Activated CD8-positive, alpha-beta memory T cell treated with anti-CD3 and anti-CD28 coated beads for 36 hours (primary cell): ENCODE results near the gene CST4. TPM values are rescaled to one million over a fixed set of nuclear protein-coding genes. Genes with fewer than 3 reads are reported as not detected.
"Not testable (repeated sequence)": the region's sequence is repeated elsewhere in the genome, so short reads cannot be mapped to it uniquely, and the experiment has no call there.

Experiments used
- CTCF ChIA-PET: fragments of 350-600 bp; sonication (Branson Sonifier 250); formaldehyde crosslinking; loops from one replicate; lab custom pipeline; 2021; ENCODE audit warnings: antibody characterized with exemption; lab: Charles Lee
- POLR2A ChIA-PET: fragments of 350-600 bp; sonication (Branson Sonifier 250); formaldehyde crosslinking; loops from one replicate; lab custom pipeline; 2021; ENCODE audit warnings: antibody characterized with exemption; lab: Charles Lee
- total RNA-seq, 2 experiments: library from RNA; stranded (reverse); gene quantifications; one replicate each; pipeline ENCODE4 v1.2.3, GENCODE V29; 2021

Gene CST4
- total RNA-seq, 2 experiments from 2014 or later: not detected

- CTCF ChIA-PET: no interaction called here
- POLR2A ChIA-PET: no interaction called here
Observed at GRCh38 chr20:23649242-23649641, 39.6 kb downstream of the CST4 start.

DNA sequence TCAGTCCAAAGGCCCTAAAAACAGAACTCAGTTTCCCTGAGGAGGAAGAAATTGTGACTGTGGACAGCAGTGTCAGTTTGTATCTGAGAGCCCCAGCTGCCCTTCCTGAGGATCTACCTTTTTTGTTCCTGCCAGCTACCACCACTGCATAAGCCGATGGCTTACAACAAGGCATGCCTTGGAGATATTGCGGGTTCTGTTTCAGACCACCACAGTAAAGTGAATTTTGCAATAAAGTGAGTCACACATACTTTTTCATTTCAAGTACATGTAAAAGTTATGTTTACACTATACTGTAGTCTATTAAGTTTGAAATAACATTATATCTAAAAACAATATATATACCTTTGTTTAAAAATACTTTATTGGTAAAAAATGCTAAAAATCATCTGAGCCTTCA is 41.5 kb downstream of the CST4 start:
- ChIA-PET POLR2A (no interaction called here), CTCF (no interaction called here)

GRCh38 chr20:23646106-23646873 is 42.5 kb downstream of the CST4 start:
- CTCF ChIA-PET: no interaction called here

DNA sequence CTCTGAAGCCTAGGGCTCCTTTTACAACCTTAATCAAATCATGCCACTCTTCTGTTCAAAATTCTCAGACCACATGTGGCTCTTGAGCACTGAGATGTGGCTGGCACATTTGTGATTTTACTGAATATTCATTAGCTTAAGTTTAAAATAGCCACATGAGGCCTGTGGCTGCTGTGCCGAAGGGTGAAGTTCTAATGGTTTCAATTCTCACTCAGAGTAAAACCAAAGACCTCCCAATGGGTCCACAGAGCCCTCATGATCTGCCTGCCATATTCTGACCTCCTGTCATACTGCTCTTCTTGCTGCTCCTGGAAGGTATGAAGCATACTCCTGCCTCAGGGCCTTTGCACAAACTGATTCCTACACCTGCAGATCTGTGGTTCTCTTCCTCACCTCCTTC is 43.3 kb downstream of the CST4 start:
- POLR2A ChIA-PET: no interaction called here
- CTCF ChIA-PET: no interaction called here

More at GRCh38 chr20:23646106-23646873, 42.5 kb downstream of the CST4 start:
- POLR2A ChIA-PET: no interaction called here

GRCh38 chr20:23644164-23644563 is 44.7 kb downstream of the CST4 start:
- ChIA-PET POLR2A (no interaction called here), CTCF (no interaction called here)

- POLR2A ChIA-PET: no interaction called here
- CTCF ChIA-PET: no interaction called here
Observed at GRCh38 chr20:23643659-23644058, 45.2 kb downstream of the CST4 start.

DNA sequence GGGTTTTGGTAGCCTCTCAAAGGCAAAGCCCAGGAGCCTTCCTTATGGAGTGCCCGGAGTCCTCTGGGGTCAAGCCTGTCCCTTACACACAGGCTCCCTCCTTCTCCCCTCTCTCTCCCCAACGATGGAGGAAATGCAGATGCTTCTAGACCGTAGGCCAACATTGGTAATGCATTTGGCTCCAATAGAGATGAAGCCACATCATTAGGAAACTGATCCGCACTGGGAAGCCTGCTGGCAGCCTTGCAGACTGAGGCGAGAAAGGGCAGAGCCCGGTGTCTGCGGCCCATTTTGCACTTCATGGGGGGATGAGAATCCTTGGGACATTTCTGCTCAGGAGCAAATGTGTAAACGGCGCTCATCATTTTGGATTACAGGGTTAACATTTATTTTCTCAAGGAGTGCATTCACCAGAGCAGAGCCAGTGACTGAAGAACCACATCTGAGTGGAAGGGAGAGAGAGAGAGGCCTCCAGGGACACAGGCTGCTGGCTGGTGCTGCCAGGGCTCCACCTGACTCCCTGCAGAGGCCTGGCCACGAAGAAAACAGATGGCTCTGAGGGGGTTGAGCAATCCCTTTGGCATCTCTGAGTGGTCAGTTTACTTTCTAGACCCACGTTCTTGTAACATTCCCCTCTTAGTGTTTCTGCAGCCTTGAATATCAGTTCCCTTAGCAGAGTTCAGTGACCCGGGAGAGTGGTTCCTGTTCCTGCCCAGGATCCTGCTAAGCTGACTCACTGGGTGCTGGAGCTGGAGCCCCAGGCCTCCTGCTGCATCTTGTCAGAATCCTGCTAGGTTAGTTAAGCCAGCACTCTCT is 46.7 kb downstream of the CST4 start:
- ChIA-PET POLR2A (no interaction called here), CTCF (no interaction called here)

DNA sequence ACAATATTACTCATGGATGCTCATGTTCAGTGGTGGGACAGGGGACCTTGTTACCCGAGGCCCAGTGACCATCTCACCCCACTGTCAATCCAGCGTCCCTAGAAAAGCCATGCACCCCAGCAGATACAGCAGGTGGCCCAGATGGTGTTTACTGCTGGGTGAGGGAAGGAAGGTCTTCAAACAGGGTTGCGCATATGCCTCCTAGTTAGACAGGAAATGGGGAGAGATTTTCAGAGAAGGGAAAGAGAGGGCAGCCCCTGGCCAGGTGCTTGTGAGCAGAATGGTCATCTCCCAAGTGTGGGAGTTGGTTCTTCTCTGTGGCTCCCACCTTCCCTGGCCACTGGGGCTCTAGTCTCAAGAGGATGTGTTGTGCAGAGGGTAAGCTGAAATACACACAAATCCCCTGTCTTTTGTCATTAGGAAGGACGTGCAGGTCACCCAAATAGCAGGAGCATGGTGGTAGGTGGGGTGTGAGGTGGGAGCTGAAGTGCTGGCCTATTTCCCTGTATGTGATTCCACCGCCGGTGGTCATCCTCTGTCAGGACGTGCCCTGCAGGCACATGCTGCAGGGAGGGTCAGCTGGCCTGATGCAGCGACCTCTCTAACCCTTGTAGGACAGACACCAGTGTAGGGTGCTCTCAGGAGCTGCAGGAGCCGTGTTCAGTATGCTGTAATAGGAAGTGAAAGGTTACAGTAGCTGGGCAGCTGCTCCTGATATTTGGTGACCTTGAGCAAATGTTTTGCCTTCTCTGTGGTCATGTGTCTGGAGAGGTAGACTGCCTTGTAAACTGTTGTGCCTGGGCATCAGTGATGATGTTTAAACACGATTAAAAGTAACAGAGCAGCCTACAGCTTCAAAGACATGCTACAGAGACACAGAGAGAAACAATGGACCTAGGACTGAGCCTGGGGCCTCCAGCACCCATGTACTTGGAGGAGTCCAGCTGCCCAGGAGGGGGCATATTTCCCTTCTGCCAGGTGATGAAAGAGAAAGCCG is 47.9 kb downstream of the CST4 start:
- POLR2A ChIA-PET: no interaction called here
- CTCF ChIA-PET: no interaction called here

- CTCF ChIA-PET: no interaction called here
- POLR2A ChIA-PET: no interaction called here
Observed at GRCh38 chr20:23640018-23640601, 48.7 kb downstream of the CST4 start.

DNA sequence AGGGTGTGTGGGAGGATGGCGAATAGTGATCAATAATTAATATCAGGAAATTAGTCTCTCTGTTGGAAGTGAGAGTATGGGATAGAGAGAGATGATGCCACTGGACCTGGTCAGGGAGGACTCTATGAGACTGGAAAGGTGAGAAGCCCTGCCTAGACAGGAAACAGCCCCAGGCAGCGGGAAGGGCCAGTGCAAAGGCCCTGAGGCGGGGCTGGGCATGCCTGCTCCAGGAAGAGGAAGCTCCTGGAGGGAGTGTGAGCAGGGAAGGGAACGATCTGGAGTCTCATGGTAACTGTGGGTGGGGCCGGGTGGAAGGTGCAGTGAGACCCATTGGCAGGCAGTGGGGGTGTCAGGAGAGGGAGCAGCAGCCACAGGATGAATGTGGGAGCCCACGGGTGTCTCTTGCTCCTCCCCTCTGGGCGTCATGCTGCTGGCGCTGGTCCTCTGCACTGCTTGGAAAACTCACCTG is 49.3 kb downstream of the CST4 start:
- ChIA-PET CTCF (no interaction called here), POLR2A (no interaction called here)

GRCh38 chr20:23638309-23638708 is 50.5 kb downstream of the CST4 start:
- CTCF ChIA-PET: no interaction called here

DNA sequence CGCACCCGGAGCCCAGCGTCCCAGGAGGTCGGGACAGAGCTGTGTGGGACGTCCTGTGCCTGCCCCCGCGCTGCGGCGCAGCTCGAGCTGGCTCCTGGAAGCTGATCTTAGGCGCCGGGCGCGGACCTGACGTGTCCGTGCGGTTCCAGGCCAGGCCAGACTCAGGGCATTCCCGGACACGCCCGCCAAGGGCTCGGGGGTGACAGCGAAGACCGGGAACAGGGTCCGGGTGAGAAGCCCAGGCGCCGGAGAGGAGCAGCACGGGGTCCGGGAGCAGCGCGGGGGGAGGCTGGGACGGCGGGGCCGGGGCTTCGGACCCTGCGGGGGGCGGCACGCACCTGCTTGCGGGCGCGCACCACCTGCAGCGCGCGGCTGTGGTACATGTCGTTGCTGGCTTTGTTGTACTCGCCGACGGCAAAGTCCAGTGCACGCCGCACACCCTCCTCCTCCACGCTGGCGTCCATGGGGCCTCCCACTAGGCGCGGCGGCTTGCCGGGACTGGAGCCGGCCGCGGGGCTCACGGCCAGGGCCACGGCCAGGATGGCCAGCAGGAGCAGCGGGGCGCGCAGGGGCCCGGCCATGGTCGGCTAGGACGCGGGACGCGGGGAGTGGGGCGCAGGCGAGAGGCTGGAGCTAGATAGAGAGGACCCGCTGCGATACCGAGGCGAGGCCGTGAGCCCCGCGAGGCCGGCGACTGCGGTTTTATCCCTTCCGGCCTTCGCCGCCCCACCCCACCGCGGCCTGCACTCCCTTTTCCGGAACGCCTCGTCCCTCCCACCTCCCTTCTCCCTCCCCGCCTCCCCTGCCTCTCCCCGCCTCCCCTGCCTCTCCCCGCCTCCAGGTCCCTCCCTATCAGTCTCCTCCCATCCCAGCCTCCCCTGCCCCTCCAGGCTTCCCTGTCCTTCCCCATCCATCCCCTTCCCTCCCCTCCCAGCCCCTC is 51.3 kb downstream of the CST4 start, which contains the start of gene CST3:
TSS of gene CST3 (minus strand) at position 674 of the 940 bp plus-strand sequence. CDS start at position 581, 93 bp downstream.
- POLR2A ChIA-PET: no interaction called here
- CTCF ChIA-PET: no interaction called here

More at GRCh38 chr20:23638309-23638708, 50.5 kb downstream of the CST4 start:
- POLR2A ChIA-PET: no interaction called here

DNA sequence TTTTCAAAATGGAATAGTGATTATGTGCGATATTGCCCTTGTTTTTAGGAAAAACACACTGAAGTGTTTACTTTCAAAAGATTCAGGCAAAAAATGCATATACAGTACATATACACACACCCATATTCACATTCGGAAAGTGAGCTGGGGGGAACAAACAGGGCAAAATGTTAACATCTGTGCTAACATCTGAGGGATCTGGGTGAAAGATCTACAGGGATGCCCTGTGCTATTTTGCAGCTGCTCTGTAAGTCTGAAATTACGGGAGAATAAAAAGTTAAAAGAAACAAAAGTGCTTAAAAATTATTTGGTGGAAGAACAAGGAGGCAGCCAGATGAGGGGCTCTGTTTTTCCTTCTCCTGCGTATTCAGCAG is 51.9 kb downstream of the CST4 start:
- ChIA-PET POLR2A (no interaction called here), CTCF (no interaction called here)

DNA sequence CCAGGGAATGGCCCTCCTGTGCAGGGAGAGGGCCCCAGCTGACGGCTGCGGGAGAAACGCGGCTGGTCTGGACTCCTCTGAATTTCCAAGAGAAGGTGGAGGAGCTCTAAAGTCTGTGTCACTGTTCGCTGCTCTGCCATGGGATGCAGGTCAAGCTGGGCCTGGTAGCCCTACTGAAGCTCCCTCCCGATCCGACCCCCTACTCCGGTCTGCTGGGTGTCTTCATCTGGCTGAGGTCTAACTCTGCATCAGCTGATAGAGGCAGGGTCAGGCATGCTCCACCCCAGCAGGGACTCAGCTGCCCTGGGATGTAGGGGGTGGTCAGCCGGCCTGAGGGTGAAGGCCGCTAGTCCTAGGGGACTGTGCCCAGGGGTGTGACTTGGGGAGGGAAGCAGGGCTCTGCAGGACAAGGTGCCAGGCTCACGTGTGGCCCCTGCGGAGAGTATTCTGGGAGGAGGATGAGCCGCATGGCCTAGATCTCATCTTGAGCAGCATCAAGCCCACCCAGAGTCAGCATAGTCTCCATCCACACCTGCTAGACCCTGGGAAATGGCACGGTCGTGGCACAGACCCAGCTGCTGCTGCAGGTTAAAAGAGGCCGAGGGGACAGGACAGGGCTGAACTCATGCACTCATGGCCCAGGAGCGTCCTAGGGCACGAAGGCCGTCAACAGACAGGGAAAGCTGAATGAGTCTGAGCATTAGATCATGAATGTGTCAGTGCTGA is 52.5 kb downstream of the CST4 start:
- POLR2A ChIA-PET: no interaction called here
- CTCF ChIA-PET: no interaction called here

- POLR2A ChIA-PET, CTCF ChIA-PET: not testable (repeated sequence)
Observed at GRCh38 chr20:23635768-23636090, 53.1 kb downstream of the CST4 start.
